GM06990 (cell line): Measurements from ENCODE around the gene OR4M1.
"Not testable (repeated sequence)": the region's sequence is repeated elsewhere in the genome, so short reads cannot be mapped to it uniquely, and the experiment has no call there.

Experiments used
- DNase-seq: peaks from one replicate; pipeline ENCODE4 v3.0.0-alpha.2; 2011; ENCODE audit not compliant: insufficient read length; ENCODE audit errors: extremely low read depth
- H3K27me3 ChIP-seq: replicated peaks from 2 replicates; pipeline ENCODE4 v1.6.0; 2011; ENCODE audit warnings: low read length; ENCODE audit not compliant: control insufficient read depth, insufficient read depth
- H3K36me3 ChIP-seq: 2 replicates; pipeline ENCODE4 v1.5.1; 2011; ENCODE audit warnings: low read length; ENCODE audit not compliant: control insufficient read depth, insufficient read depth
- H3K4me3 ChIP-seq: replicated peaks from 2 replicates; pipeline ENCODE4 v1.5.1; 2011; ENCODE audit warnings: low read depth, mild to moderate bottlenecking, control low read depth, low read length
- CTCF ChIP-seq: IDR thresholded peaks from 2 replicates; pipeline ENCODE4 v1.5.1; 2011; ENCODE audit warnings: low read length, control low read depth, mild to moderate bottlenecking, inconsistent platforms; ENCODE audit not compliant: insufficient read depth, poor library complexity, severe bottlenecking

Gene OR4M1

GRCh38 chr14:19823765-19824164 is 50.5 kb downstream of the OR4M1 start:
- Histone ChIP-seq H3K36me3 (no peaks in the 10 kb centered on the region), H3K4me3 (no peak overlapping the region), H3K27me3 (no peaks in the 10 kb centered on the region)
- no peak for DNase-seq
- no peak for TF ChIP-seq CTCF

DNA sequence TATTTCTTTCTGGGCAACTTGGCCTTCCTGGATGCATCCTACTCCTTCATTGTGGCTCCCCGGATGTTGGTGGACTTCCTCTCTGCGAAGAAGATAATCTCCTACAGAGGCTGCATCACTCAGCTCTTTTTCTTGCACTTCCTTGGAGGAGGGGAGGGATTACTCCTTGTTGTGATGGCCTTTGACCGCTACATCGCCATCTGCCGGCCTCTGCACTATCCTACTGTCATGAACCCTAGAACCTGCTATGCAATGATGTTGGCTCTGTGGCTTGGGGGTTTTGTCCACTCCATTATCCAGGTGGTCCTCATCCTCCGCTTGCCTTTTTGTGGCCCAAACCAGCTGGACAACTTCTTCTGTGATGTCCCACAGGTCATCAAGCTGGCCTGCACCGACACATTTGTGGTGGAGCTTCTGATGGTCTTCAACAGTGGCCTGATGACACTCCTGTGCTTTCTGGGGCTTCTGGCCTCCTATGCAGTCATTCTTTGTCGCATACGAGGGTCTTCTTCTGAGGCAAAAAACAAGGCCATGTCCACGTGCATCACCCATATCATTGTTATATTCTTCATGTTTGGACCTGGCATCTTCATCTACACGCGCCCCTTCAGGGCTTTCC is 54.4 kb downstream of the OR4M1 start:
- H3K36me3 ChIP-seq, H3K27me3 ChIP-seq, DNase-seq, H3K4me3 ChIP-seq: not testable (repeated sequence)

GRCh38 chr14:19828314-19828713 is 55.0 kb downstream of the OR4M1 start:
- no peaks in the 10 kb centered on the region for H3K27me3 ChIP-seq
- no peaks in the 10 kb centered on the region for H3K36me3 ChIP-seq
- no peak overlapping the region for H3K4me3 ChIP-seq
- TF ChIP-seq CTCF, result no peak
- no peak for DNase-seq
